Lung (tissue), 12 donors: Measurements from ENCODE around the gene TFAP2D. TPM values are rescaled to one million over a fixed set of nuclear protein-coding genes. Genes with fewer than 3 reads are reported as not detected.

ENCODE experiments used
- ATAC-seq: fragments of 200-7000 bp; cut with Tn5 transposase; one replicate; pipeline ENCODE4 v1.9.1; 2020; ENCODE audit warnings: moderate number of reproducible peaks; ENCODE audit not compliant: insufficient read depth, low FRiP score
- DNase-seq, 3 donors: peaks; one replicate each; pipeline ENCODE4 v3.0.0-alpha.2; 2013 to 2017
- H3K27ac ChIP-seq, 2 donors: one replicate each; pipeline ENCODE4 v1.5.1; 2013; ENCODE audit warnings: mild to moderate bottlenecking in 2 of 2, moderate library complexity in 2 of 2, control low read depth in 1 of 2, inconsistent platforms in 1 of 2, low read depth in 1 of 2, low read length in 1 of 2
- H3K27me3 ChIP-seq, 3 donors: one replicate each; pipeline ENCODE4 v1.5.1; 2013; ENCODE audit warnings: low read length in 2 of 3; ENCODE audit not compliant: control insufficient read depth in 3 of 3, insufficient read depth in 3 of 3
- H3K36me3 ChIP-seq, 4 donors: one replicate each; pipeline ENCODE4 v1.5.1; 2013; ENCODE audit warnings: low read length in 4 of 4, mild to moderate bottlenecking in 1 of 4, moderate library complexity in 1 of 4; ENCODE audit not compliant: control insufficient read depth in 4 of 4, insufficient read depth in 4 of 4
- H3K4me1 ChIP-seq, 5 donors: one replicate each; pipeline ENCODE4 v1.5.1; 2013; ENCODE audit warnings: low read length in 5 of 5, mild to moderate bottlenecking in 2 of 5, moderate library complexity in 1 of 5; ENCODE audit not compliant: control insufficient read depth in 5 of 5, insufficient read depth in 5 of 5
- H3K4me3 ChIP-seq: one replicate; pipeline ENCODE4 v1.5.1; 2013; ENCODE audit warnings: mild to moderate bottlenecking, control low read depth, moderate library complexity
- H3K9ac ChIP-seq, 2 donors: one replicate each; pipeline ENCODE4 v1.5.1; 2013; ENCODE audit warnings: low read length in 2 of 2, control low read depth in 1 of 2; ENCODE audit not compliant: insufficient read depth in 1 of 2
- H3K9me3 ChIP-seq, 4 donors: one replicate each; pipeline ENCODE4 v1.5.1; 2013; ENCODE audit warnings: low read length in 3 of 4, mild to moderate bottlenecking in 1 of 4, moderate library complexity in 1 of 4; ENCODE audit not compliant: control insufficient read depth in 4 of 4, insufficient read depth in 3 of 4
- WGBS, 2 donors: extraction: QIAGEN DNeasy Blood & Tissue Kit; methylation state at CpG; one replicate each; pipeline ENCODE4 v1.1.7; 2013; 5-methylcytosine and 5-hydroxymethylcytosine counted together
- polyA plus RNA-seq, 2 donors: library from polyadenylated mRNA; stranded (reverse); fragments of 200-250 nt; gene quantifications; one replicate each; pipeline ENCODE4 v1.2.1, GENCODE V29; 2013
- total RNA-seq, 2 donors: library from RNA; depleted of rRNA in 1 of 2; stranded (reverse); fragments of >200 nt in 1 of 2; gene quantifications; one replicate each; pipeline ENCODE4 v1.2.1, GENCODE V29; 2014 to 2021
- TF ChIP-seq, protein P1 (sequence below): IDR thresholded peaks from 2 replicates; pipeline ENCODE4 v1.5.1; 2012; ENCODE audit warnings: mild to moderate bottlenecking; ENCODE audit errors: control extremely low read depth, extremely low read depth
- donor health status: control.
- donor health status: control.
- donor health status: Bipolar disorder and iron deficiency.
- donor health status: healthy.
- donor health status: DM: yes; HTN: yes; CAD: no.

Gene TFAP2D
- total and polyA plus RNA-seq, 4 donors: not detected

DNA sequence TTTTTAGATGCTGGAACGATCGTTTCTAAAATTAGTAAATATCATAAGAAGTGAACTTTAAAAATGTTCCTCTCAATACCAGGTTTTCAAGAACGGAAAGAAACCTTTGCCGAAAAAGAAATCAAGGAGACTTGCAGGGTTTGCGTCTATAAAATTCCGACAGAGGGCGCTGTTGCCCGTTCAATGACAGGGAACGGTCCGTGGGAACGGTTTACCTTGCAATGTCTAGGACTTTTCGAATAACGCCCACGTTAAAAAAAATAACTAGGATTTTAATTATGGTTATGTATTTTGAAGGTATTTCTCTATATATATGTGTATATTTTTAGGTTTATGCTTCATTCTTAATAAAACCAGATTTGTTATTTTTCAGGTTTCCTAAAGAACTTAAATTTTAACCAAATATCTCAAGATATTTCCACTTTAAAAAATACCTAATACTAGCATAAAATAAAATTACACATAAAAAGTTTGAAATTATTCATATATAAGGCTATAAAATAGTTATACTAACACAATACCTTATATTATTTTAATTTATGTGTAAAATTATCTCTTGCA lies 102.9 kb downstream of the TFAP2D start:
- 0 to 1% methylated on average over 14 of the region's 14 CpGs for WGBS, 2 donors
- peak; percentile 65 for ATAC-seq

DNA sequence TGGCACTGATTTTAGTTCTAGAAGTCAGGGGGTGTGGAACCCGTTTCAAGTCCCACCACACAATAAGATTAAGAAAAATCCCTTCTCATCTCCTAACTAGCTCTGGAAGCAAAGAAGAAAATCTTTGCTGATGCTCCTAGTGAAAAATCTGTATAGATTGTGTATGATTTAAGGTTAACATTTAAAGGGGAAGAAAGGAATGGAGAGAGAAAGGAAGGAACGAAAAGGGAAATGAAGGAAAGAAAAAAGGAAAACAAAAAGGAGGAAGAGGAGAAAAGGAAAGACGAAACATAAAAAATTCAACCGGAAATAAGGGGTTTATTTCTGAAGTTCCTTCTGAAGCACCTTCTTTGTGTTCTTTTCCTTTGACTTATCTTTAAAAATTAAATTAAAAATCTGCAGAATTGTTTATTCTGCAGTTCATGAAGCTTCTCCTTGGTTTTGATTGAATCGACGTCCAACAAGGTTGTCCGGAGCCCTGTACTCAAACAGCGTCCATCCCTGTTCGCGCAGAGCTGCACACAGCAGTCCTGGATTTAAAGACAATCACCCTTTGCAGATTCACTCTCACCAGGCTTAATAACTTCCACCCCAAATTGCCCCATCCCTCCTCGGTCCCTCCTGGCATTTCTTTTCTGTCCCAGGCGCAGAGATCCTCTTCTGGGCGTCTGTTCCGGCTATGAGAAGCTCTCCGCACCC lies 103.8 kb downstream of the TFAP2D start:
- Histone ChIP-seq H3K4me1 (peaks cover 0 to 10% (median 2%) of the 10 kb centered on the region in 5 donors), H3K27me3 (peaks cover 2 to 68% (median 59%) of the 10 kb centered on the region in 3 donors), H3K27ac (no peak overlapping the region), H3K4me3 (no peak overlapping the region), H3K9me3 (no peaks in the 10 kb centered on the region), H3K9ac (no peak overlapping the region), H3K36me3 (no peaks in the 10 kb centered on the region)
- 10 to 16% methylated on average over 15 of the region's 15 CpGs for WGBS, 2 donors
- ATAC-seq (no peak), DNase-seq (peak in 1 of 3 donors; percentile 16)
- TF ChIP-seq, protein P1, sequence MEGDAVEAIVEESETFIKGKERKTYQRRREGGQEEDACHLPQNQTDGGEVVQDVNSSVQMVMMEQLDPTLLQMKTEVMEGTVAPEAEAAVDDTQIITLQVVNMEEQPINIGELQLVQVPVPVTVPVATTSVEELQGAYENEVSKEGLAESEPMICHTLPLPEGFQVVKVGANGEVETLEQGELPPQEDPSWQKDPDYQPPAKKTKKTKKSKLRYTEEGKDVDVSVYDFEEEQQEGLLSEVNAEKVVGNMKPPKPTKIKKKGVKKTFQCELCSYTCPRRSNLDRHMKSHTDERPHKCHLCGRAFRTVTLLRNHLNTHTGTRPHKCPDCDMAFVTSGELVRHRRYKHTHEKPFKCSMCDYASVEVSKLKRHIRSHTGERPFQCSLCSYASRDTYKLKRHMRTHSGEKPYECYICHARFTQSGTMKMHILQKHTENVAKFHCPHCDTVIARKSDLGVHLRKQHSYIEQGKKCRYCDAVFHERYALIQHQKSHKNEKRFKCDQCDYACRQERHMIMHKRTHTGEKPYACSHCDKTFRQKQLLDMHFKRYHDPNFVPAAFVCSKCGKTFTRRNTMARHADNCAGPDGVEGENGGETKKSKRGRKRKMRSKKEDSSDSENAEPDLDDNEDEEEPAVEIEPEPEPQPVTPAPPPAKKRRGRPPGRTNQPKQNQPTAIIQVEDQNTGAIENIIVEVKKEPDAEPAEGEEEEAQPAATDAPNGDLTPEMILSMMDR: no peak

More for the DNA sequence above, 102.9 kb downstream of the TFAP2D start:
- Histone ChIP-seq H3K4me3 (no peak overlapping the region), H3K9ac (peak overlapping the region in 1 of 2 donors; percentile 4), H3K9me3 (no peaks in the 10 kb centered on the region), H3K36me3 (no peaks in the 10 kb centered on the region), H3K27me3 (peaks cover 0 to 59% (median 50%) of the 10 kb centered on the region in 3 donors), H3K27ac (no peak overlapping the region), H3K4me1 (peaks cover 0 to 10% (median 2%) of the 10 kb centered on the region in 5 donors)
- TF ChIP-seq, protein P1: peak; percentile 50
- peak; percentile 76 to 86 (median 84) for DNase-seq

DNA sequence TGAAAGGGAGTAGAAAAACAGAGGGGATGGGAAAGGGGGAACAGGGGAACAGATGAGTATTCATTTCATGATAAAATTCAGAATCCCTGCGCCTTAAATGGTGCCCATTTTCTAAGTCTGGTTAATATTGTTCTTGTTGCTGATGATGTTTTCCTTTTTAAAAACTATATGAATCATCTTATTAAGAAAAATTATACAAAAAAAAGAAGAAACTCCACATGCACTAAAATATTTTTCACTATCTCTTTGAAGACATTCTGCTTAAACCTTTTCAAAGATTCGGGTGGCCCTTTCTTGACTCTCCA lies 104.3 kb downstream of the TFAP2D start:
- no peak for ATAC-seq
- 26 to 31% methylated on average over 2 of the region's 2 CpGs for WGBS, 2 donors
- no peaks in the 10 kb centered on the region for H3K36me3 ChIP-seq
- H3K27me3 ChIP-seq: peaks cover 3 to 73% (median 64%) of the 10 kb centered on the region in 3 donors
- no peak overlapping the region for H3K27ac ChIP-seq
- no peak overlapping the region for H3K4me3 ChIP-seq
- TF ChIP-seq, protein P1: no peak
- no peaks in the 10 kb centered on the region for H3K9me3 ChIP-seq
- no peak for DNase-seq
- H3K4me1 ChIP-seq: peaks cover 0 to 10% (median 2%) of the 10 kb centered on the region in 5 donors
- no peak overlapping the region for H3K9ac ChIP-seq
